ENCODE data around the gene CDS1. TPM values are rescaled to one million over a fixed set of nuclear protein-coding genes. Genes with fewer than 3 reads are reported as not detected.

The CDS1 gene
- total and polyA plus RNA-seq, 2 experiments from 2014 or later = 10.0 to 22.6 TPM

GRCh38 chr4:84685105-84685504, 102.2 kb downstream of the CDS1 start:
- peaks cover 16% of the 10 kb centered on the region; the same call in 1 of the 2 replicates for H3K36me3 ChIP-seq (ENCODE audit: insufficient read depth)
- no peaks in the 10 kb centered on the region for H3K27me3 Mint-ChIP-seq (ENCODE audit: insufficient read depth, low read depth, poor library complexity)
- H3K4me1 ChIP-seq (ENCODE audit: insufficient read depth) = no peaks in the 10 kb centered on the region; the same call in 1 of the 2 replicates
- H3K4me2 ChIP-seq = no peak overlapping the region
- H3K36me3 Mint-ChIP-seq (ENCODE audit: low read depth) = peaks cover 62% of the 10 kb centered on the region
- TF ChIP-seq STAT1 (IDR thresholded peaks at IDR 0.05; ENCODE audit: unreplicated experiment) = no peak
- TF ChIP-seq ZNF114 (CRISPR knock-in tag; IDR thresholded peaks at IDR 0.05) = no peak
- no peak for TF ChIP-seq CREB1 (CRISPR knock-in tag; IDR thresholded peaks at IDR 0.05; ENCODE audit: low read depth)
- no peak for TF ChIP-seq NANOG (IDR thresholded peaks at IDR 0.05; ENCODE audit: borderline replicate concordance)
- no peak for TF ChIP-seq POLR2AphosphoS5 (IDR thresholded peaks at IDR 0.05; ENCODE audit: low read depth)
- no peak for TF ChIP-seq EZH2phosphoT487 (IDR thresholded peaks at IDR 0.05; ENCODE audit: unreplicated experiment)
- no peak for TF ChIP-seq EZH2 (IDR thresholded peaks at IDR 0.05; ENCODE audit: low read depth, unreplicated experiment)
- TF ChIP-seq ZNF331 (CRISPR knock-in tag; IDR thresholded peaks at IDR 0.05; ENCODE audit: low read depth) = no peak
- no peak for TF ChIP-seq ZNF462 (CRISPR knock-in tag; IDR thresholded peaks at IDR 0.05)
- no peak for TF ChIP-seq CTCF (conservative IDR thresholded peaks at IDR 0.05; ENCODE audit: low read depth in 2 of 2)
- no peak for TF ChIP-seq REST (IDR thresholded peaks at IDR 0.05; ENCODE audit: unreplicated experiment)
- TF ChIP-seq ETS1 (IDR thresholded peaks at IDR 0.05) = no peak
- no peak for TF ChIP-seq JUNB (IDR thresholded peaks at IDR 0.05; ENCODE audit: unreplicated experiment)
- H3K27ac ChIP-seq (ENCODE audit: low read depth) = no peak overlapping the region
- no peaks in the 10 kb centered on the region for H3K79me2 ChIP-seq (replicated peaks; ENCODE audit: insufficient read depth)
- no peaks in the 10 kb centered on the region for H3F3A ChIP-seq (replicated peaks; ENCODE audit: low read depth)
- ATAC-seq (no peak), DNase-seq (ENCODE audit: low spot score) (no peak)
- no peak overlapping the region for H3K4me3 ChIP-seq
- no peak overlapping the region for H3K27ac Mint-ChIP-seq
- H3K4me3 Mint-ChIP-seq = no peak overlapping the region
- H3K4me1 Mint-ChIP-seq = peaks cover 14% of the 10 kb centered on the region
- no peaks in the 10 kb centered on the region for H3K27me3 ChIP-seq (ENCODE audit: insufficient read depth)
- H2AFZ ChIP-seq = no peak overlapping the region
- no peaks in the 10 kb centered on the region for H3K9me2 ChIP-seq (ENCODE audit: insufficient read depth)
- no peaks in the 10 kb centered on the region for H3K9me3 Mint-ChIP-seq
- H4K20me1 ChIP-seq (replicated peaks; ENCODE audit: insufficient read depth) = peaks cover 7% of the 10 kb centered on the region; the same call in 1 of the 2 replicates
